ENCODE data around the gene ELL2. TPM values are rescaled to one million over a fixed set of nuclear protein-coding genes. Genes with fewer than 3 reads are reported as not detected.

The ELL2 gene
- total and polyA plus RNA-seq, 2 of the 13 experiments (the other 11 are each of a cell fraction or from before 2014, with no cell fraction given), result 78.9 to 97.1 TPM

DNA sequence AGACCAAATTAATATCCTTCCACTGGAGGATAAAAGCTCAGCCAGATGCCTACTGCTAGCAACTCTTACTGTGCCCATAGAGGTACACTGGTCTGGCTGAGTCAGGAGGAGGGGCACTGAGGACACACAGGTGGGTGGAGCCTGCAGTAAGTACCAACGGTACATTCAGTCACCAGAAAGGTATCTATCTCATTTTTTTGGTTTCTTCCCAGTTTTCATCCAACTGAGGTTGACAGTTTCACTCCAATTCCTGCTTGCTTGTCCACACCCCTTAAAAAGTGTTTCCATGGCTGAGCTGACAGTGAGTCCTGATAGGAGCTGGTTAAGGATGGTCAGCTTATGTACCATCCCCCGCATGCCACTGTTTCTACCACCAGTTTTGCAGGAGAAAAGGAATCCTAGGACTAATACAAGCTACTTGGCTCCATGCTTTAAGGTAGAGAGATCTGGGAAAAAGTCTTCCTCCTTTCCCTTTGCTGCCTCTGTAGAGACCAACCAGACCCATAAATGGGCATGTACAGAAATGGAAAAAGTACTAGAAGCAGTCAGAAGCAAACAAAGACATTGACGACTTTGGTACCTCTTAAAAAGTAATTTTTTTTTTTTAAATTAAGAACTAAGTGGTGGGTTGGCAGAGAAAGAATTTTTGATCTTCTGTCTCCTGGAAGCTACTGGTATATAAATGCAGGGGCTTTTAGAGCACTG is 3.2 kb downstream of the ELL2 start (continued):
- TF ChIP-seq, protein P1, sequence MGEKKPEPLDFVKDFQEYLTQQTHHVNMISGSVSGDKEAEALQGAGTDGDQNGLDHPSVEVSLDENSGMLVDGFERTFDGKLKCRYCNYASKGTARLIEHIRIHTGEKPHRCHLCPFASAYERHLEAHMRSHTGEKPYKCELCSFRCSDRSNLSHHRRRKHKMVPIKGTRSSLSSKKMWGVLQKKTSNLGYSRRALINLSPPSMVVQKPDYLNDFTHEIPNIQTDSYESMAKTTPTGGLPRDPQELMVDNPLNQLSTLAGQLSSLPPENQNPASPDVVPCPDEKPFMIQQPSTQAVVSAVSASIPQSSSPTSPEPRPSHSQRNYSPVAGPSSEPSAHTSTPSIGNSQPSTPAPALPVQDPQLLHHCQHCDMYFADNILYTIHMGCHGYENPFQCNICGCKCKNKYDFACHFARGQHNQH (CRISPR knock-in tag; IDR thresholded peaks at IDR 0.05), result 0 out of 2 replicates have a peak, but pooled peaks have one; percentile 46
- TF ChIP-seq ELF3 (CRISPR knock-in tag; IDR thresholded peaks at IDR 0.05) (no peak), ZSCAN25 (CRISPR knock-in tag; IDR thresholded peaks at IDR 0.05) (no peak), TFE3 (CRISPR knock-in tag; IDR thresholded peaks at IDR 0.05) (no peak), ZNF570 (CRISPR knock-in tag; IDR thresholded peaks at IDR 0.05; ENCODE audit: borderline replicate concordance) (no peak), HOXA3 (CRISPR knock-in tag; IDR thresholded peaks at IDR 0.05) (0 out of 2 replicates have a peak, but pooled peaks have one; percentile 19), POLR2G (IDR thresholded peaks at IDR 0.05; ENCODE audit: low read depth, low read length) (peak; percentile 59; the same call in 1 of the 2 replicates), SOX13 (IDR thresholded peaks at IDR 0.05) (no peak), SOX13 (CRISPR knock-in tag; conservative IDR thresholded peaks at IDR 0.05 in 1 of 2, IDR thresholded peaks at IDR 0.05 in 1 of 2) (0 out of 4 replicates have a peak, but pooled peaks of 1 of the 2 experiments have one; percentile 3), IRF9 (CRISPR knock-in tag; IDR thresholded peaks at IDR 0.05; ENCODE audit: borderline replicate concordance) (no peak), ZNF30 (CRISPR knock-in tag; IDR thresholded peaks at IDR 0.05) (no peak), SNRNP70 (IDR thresholded peaks at IDR 0.05; ENCODE audit: low read depth, low read length) (no peak), HCFC1 (IDR thresholded peaks at IDR 0.05; ENCODE audit: low read depth, low read length) (no peak), BRD4 (CRISPR knock-in tag; IDR thresholded peaks at IDR 0.05) (no peak), RCOR2 (CRISPR knock-in tag; IDR thresholded peaks at IDR 0.05) (no peak), HDAC2 (CRISPR knock-in tag; IDR thresholded peaks at IDR 0.05) (peak; percentile 45; the same call in 1 of the 2 replicates), ZNF629 (CRISPR knock-in tag; conservative IDR thresholded peaks at IDR 0.05) (no peak), PITX1 (CRISPR knock-in tag; IDR thresholded peaks at IDR 0.05) (no peak), NCOA2 (CRISPR knock-in tag; IDR thresholded peaks at IDR 0.05) (no peak), MAFK (conservative IDR thresholded peaks at IDR 0.05 in 1 of 2, IDR thresholded peaks at IDR 0.05 in 1 of 2; ENCODE audit: low read length in 2 of 2) (no peak), SAP130 (CRISPR knock-in tag; IDR thresholded peaks at IDR 0.05; ENCODE audit: low read depth) (peak; percentile 69)
- TF ChIP-seq, protein P2, sequence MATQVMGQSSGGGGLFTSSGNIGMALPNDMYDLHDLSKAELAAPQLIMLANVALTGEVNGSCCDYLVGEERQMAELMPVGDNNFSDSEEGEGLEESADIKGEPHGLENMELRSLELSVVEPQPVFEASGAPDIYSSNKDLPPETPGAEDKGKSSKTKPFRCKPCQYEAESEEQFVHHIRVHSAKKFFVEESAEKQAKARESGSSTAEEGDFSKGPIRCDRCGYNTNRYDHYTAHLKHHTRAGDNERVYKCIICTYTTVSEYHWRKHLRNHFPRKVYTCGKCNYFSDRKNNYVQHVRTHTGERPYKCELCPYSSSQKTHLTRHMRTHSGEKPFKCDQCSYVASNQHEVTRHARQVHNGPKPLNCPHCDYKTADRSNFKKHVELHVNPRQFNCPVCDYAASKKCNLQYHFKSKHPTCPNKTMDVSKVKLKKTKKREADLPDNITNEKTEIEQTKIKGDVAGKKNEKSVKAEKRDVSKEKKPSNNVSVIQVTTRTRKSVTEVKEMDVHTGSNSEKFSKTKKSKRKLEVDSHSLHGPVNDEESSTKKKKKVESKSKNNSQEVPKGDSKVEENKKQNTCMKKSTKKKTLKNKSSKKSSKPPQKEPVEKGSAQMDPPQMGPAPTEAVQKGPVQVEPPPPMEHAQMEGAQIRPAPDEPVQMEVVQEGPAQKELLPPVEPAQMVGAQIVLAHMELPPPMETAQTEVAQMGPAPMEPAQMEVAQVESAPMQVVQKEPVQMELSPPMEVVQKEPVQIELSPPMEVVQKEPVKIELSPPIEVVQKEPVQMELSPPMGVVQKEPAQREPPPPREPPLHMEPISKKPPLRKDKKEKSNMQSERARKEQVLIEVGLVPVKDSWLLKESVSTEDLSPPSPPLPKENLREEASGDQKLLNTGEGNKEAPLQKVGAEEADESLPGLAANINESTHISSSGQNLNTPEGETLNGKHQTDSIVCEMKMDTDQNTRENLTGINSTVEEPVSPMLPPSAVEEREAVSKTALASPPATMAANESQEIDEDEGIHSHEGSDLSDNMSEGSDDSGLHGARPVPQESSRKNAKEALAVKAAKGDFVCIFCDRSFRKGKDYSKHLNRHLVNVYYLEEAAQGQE (IDR thresholded peaks at IDR 0.05; ENCODE audit: borderline replicate concordance in 1 of 2, low read depth in 1 of 2, low read length in 2 of 2), result peak in 1 of 2 experiments; percentile 3; a peak in 1 of 4 replicates
- TF ChIP-seq, protein P3, sequence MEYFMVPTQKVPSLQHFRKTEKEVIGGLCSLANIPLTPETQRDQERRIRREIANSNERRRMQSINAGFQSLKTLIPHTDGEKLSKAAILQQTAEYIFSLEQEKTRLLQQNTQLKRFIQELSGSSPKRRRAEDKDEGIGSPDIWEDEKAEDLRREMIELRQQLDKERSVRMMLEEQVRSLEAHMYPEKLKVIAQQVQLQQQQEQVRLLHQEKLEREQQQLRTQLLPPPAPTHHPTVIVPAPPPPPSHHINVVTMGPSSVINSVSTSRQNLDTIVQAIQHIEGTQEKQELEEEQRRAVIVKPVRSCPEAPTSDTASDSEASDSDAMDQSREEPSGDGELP (IDR thresholded peaks at IDR 0.05; ENCODE audit: borderline replicate concordance, low read depth), result no peak

Measured in HepG2 (cell line).